Neural cell (in vitro differentiated cells): Measurements from ENCODE around the gene MARVELD2. TPM values are rescaled to one million over a fixed set of nuclear protein-coding genes. Genes with fewer than 3 reads are reported as not detected.
"Not testable (repeated sequence)": the region's sequence is repeated elsewhere in the genome, so short reads cannot be mapped to it uniquely, and the experiment has no call there.

ENCODE experiments used
- H2AFZ ChIP-seq: fragments of 200-600, 300-800 bp; sonication (generic), shearing (Covaris generic); 2 replicates; pipeline ENCODE4 v1.6.0; 2014; ENCODE audit warnings: low read depth, mild to moderate bottlenecking, antibody characterized with exemption, low read length, moderate library complexity
- H3F3A ChIP-seq: fragments of 200-600 bp; shearing (Covaris generic); 2 replicates; pipeline ENCODE4 v1.6.1; 2016; ENCODE audit warnings: mild to moderate bottlenecking, moderate library complexity, mixed read lengths, antibody characterized with exemption, low read length; ENCODE audit not compliant: insufficient read depth, poor library complexity, severe bottlenecking
- H3K27ac ChIP-seq: fragments of 200-600, 300-800 bp; sonication (generic), shearing (Covaris generic); 2 replicates; pipeline ENCODE4 v1.5.1; 2014; ENCODE audit warnings: mild to moderate bottlenecking, low read length, moderate library complexity
- H3K27me3 ChIP-seq: fragments of 300-800, 200-600 bp; sonication (generic), shearing (Covaris generic); 2 replicates; pipeline ENCODE4 v1.6.0; 2014; ENCODE audit warnings: mild to moderate bottlenecking, low read depth, low read length, moderate library complexity; ENCODE audit not compliant: insufficient read depth
- H3K36me3 ChIP-seq: fragments of 300-800, 200-600 bp; sonication (generic), shearing (Covaris generic); 2 replicates; pipeline ENCODE4 v1.5.1; 2014; ENCODE audit warnings: mild to moderate bottlenecking, antibody characterized with exemption, low read length, moderate library complexity; ENCODE audit not compliant: insufficient read depth
- H3K4me2 ChIP-seq: fragments of 300-800, 200-600 bp; sonication (generic), shearing (Covaris generic); 2 replicates; pipeline ENCODE4 v1.6.0; 2014; ENCODE audit warnings: mild to moderate bottlenecking, low read length
- H3K4me3 ChIP-seq: fragments of 300-800, 200-600 bp; sonication (generic), shearing (Covaris generic); 2 replicates; pipeline ENCODE4 v1.5.1; 2014; ENCODE audit warnings: mild to moderate bottlenecking, low read length, moderate library complexity
- H3K79me2 ChIP-seq: fragments of 200-600 bp; shearing (Covaris generic); replicated peaks from 2 replicates; pipeline ENCODE4 v1.6.0; 2014; ENCODE audit warnings: mild to moderate bottlenecking, low read length, moderate library complexity; ENCODE audit not compliant: insufficient read depth
- H3K9ac ChIP-seq: fragments of 300-800, 200-600 bp; sonication (generic), shearing (Covaris generic); 2 replicates; pipeline ENCODE4 v1.6.1; 2016; ENCODE audit warnings: mild to moderate bottlenecking, low read length, mixed read lengths
- H3K9me2 ChIP-seq: fragments of 200-600 bp; shearing (Covaris generic); 2 replicates; pipeline ENCODE4 v1.6.1; 2016; ENCODE audit warnings: mild to moderate bottlenecking, low read length, mixed read lengths; ENCODE audit not compliant: insufficient read depth
- H3K9me3 ChIP-seq: fragments of 200-600, 300-800 bp; sonication (generic), shearing (Covaris generic); 2 replicates; pipeline ENCODE4 v1.6.1; 2016; ENCODE audit warnings: mild to moderate bottlenecking, mixed run types, low read length, moderate library complexity, mixed read lengths
- H4K20me1 ChIP-seq: fragments of 200-600 bp; shearing (Covaris generic); 2 replicates; pipeline ENCODE4 v1.6.1; 2016; ENCODE audit warnings: mild to moderate bottlenecking, mixed run types; ENCODE audit not compliant: insufficient read depth
- CTCF ChIP-seq: fragments of 450-650 bp; IDR thresholded peaks from 2 replicates; pipeline ENCODE4 v1.5.1; 2014; ENCODE audit warnings: antibody characterized with exemption, mild to moderate bottlenecking, moderate library complexity; ENCODE audit not compliant: poor library complexity, severe bottlenecking
- EP300 ChIP-seq: fragments of 450-650 bp; conservative IDR thresholded peaks from 2 replicates; pipeline ENCODE4 v1.6.1; 2014; ENCODE audit warnings: antibody characterized with exemption, mild to moderate bottlenecking, moderate library complexity; ENCODE audit not compliant: poor library complexity, severe bottlenecking
- EZH2 ChIP-seq: fragments of 200-600, 300-800 bp; shearing (Covaris generic), sonication (generic); IDR thresholded peaks from 2 replicates; pipeline ENCODE4 v1.6.1; 2014; ENCODE audit warnings: antibody characterized with exemption, low read length, borderline replicate concordance, mild to moderate bottlenecking; ENCODE audit not compliant: insufficient read depth, poor library complexity, severe bottlenecking
- MXI1 ChIP-seq: fragments of 450-650 bp; conservative IDR thresholded peaks from 2 replicates; pipeline ENCODE4 v1.6.1; 2014; ENCODE audit warnings: antibody characterized with exemption, mild to moderate bottlenecking; ENCODE audit not compliant: poor library complexity, severe bottlenecking
- POLR2AphosphoS5 ChIP-seq: IDR thresholded peaks from 2 replicates; pipeline ENCODE4 v1.6.1; 2012
- RAD21 ChIP-seq: fragments of 450-650 bp; conservative IDR thresholded peaks from 2 replicates; pipeline ENCODE4 v1.6.1; 2014; ENCODE audit warnings: antibody characterized with exemption, mild to moderate bottlenecking, moderate library complexity
- REST ChIP-seq: IDR thresholded peaks from 2 replicates; pipeline ENCODE4 v1.6.1; 2012; ENCODE audit warnings: borderline replicate concordance
- SMC3 ChIP-seq: fragments of 450-650 bp; conservative IDR thresholded peaks from 2 replicates; pipeline ENCODE4 v1.6.1; 2014; ENCODE audit warnings: antibody characterized with exemption, mild to moderate bottlenecking, moderate library complexity; ENCODE audit not compliant: poor library complexity
- TAF1 ChIP-seq: IDR thresholded peaks from 2 replicates; pipeline ENCODE4 v1.6.1; 2012; ENCODE audit warnings: low read depth
- polyA plus RNA-seq: library from polyadenylated mRNA; depleted of rRNA; stranded (reverse); fragments of >200 nt; gene quantifications from 2 replicates; pipeline ENCODE4 v1.2.3, GENCODE V29; 2014

Gene MARVELD2
- polyA plus RNA-seq, 1 donor from 2014 or later, result not detected

- H3K9me2 ChIP-seq, H3K79me2 ChIP-seq, H3K27me3 ChIP-seq, H3K9me3 ChIP-seq, H3K4me3 ChIP-seq, H3K27ac ChIP-seq, H3F3A ChIP-seq, H3K9ac ChIP-seq, H3K4me2 ChIP-seq, H4K20me1 ChIP-seq, H3K36me3 ChIP-seq, H2AFZ ChIP-seq: not testable (repeated sequence)
These were observed 20.5 kb downstream of the MARVELD2 start for GRCh38 chr5:69435276-69435884.

GRCh38 chr5:69444127-69444754, 29.3 kb downstream of the MARVELD2 start:
- TF ChIP-seq REST (no peak), TAF1 (no peak), SMC3 (no peak), RAD21 (no peak)
- Histone ChIP-seq H3K4me3 (no peak overlapping the region), H3K9ac (no peak overlapping the region)

GRCh38 chr5:69449511-69449910, 34.6 kb downstream of the MARVELD2 start:
- Histone ChIP-seq H3K4me2 (no peak overlapping the region), H3K27me3 (no peaks in the 10 kb centered on the region), H3K9me3 (no peaks in the 10 kb centered on the region), H3K36me3 (no peaks in the 10 kb centered on the region), H2AFZ (no peak overlapping the region), H3K4me3 (no peak overlapping the region), H3F3A (no peaks in the 10 kb centered on the region), H3K27ac (no peak overlapping the region), H4K20me1 (no peaks in the 10 kb centered on the region), H3K9ac (no peak overlapping the region), H3K9me2 (no peaks in the 10 kb centered on the region), H3K79me2 (no peaks in the 10 kb centered on the region)
- TF ChIP-seq EZH2 (no peak), RAD21 (no peak), REST (no peak), SMC3 (no peak), CTCF (no peak), POLR2AphosphoS5 (no peak), MXI1 (no peak), EP300 (no peak), TAF1 (no peak)

More at GRCh38 chr5:69444127-69444754, 29.3 kb downstream of the MARVELD2 start:
- H2AFZ ChIP-seq, result no peak overlapping the region
- H4K20me1 ChIP-seq, result no peaks in the 10 kb centered on the region
- H3K9me3 ChIP-seq, result no peaks in the 10 kb centered on the region
- no peak overlapping the region for H3K27ac ChIP-seq
- no peaks in the 10 kb centered on the region for H3F3A ChIP-seq
- no peaks in the 10 kb centered on the region for H3K36me3 ChIP-seq
- no peaks in the 10 kb centered on the region for H3K79me2 ChIP-seq
- H3K27me3 ChIP-seq, result no peaks in the 10 kb centered on the region
- H3K9me2 ChIP-seq, result no peaks in the 10 kb centered on the region
- no peak overlapping the region for H3K4me2 ChIP-seq
